Panc1 (cell line): ENCODE data around the gene ARID5B. TPM values are rescaled to one million over a fixed set of nuclear protein-coding genes. Genes with fewer than 3 reads are reported as not detected.

Experiments used
- ATAC-seq: fragments of 200-7000 bp; cut with Tn5 transposase; 2 replicates; pipeline ENCODE4 v1.9.1; 2020; ENCODE audit warnings: mild to moderate bottlenecking, moderate library complexity
- BruUV-seq: library from RNA; stranded (reverse); fragments of 400-500 nt; replicated peaks from 2 replicates; lab custom pipeline; 2021; lab: Mats Ljungman, UMichigan
- CTCF ChIA-PET: fragments of 300-600 bp; sonication (Branson Sonifier 250); formaldehyde crosslinking; loops from one replicate; lab custom pipeline; 2022; ENCODE audit warnings: antibody characterized with exemption; lab: Charles Lee
- POLR2A ChIA-PET: fragments of 300-600 bp; sonication (Branson Sonifier 250); formaldehyde crosslinking; loops from one replicate; lab custom pipeline; 2022; ENCODE audit warnings: antibody characterized with exemption; lab: Charles Lee
- DNase-seq: peaks from one replicate; pipeline ENCODE4 v3.0.0-alpha.2; 2010; ENCODE audit warnings: low read depth, low spot score
- H3K27ac ChIP-seq: 2 replicates; pipeline ENCODE4 v1.5.1; 2011; ENCODE audit warnings: mild to moderate bottlenecking, low read length, inconsistent platforms
- H3K27me3 ChIP-seq: fragments of 200-500 bp; sonication (Bioruptor generic); 2 replicates; pipeline ENCODE4 v1.6.0; 2014; ENCODE audit warnings: low read length, inconsistent platforms; ENCODE audit not compliant: control insufficient read depth, insufficient read depth
- H3K36me3 ChIP-seq: fragments of 200-500 bp; sonication (Bioruptor generic); 2 replicates; pipeline ENCODE4 v1.5.1; 2014; ENCODE audit warnings: inconsistent platforms, mild to moderate bottlenecking, low read length, moderate library complexity; ENCODE audit not compliant: control insufficient read depth, insufficient read depth
- H3K4me1 ChIP-seq: 2 replicates; pipeline ENCODE4 v1.5.1; 2011; ENCODE audit warnings: inconsistent platforms, mild to moderate bottlenecking, low read length, moderate library complexity; ENCODE audit not compliant: control insufficient read depth, insufficient read depth
- H3K4me3 ChIP-seq, 2 experiments: 2 replicates each; pipeline ENCODE4 v1.5.1; 2011 to 2012; ENCODE audit warnings: low read depth in 2 of 2, low read length in 2 of 2, mild to moderate bottlenecking in 2 of 2, inconsistent platforms in 1 of 2, moderate library complexity in 1 of 2
- H3K9me3 ChIP-seq: fragments of 200-500 bp; sonication (Bioruptor generic); 2 replicates; pipeline ENCODE4 v1.5.1; 2014; ENCODE audit warnings: low read depth, mild to moderate bottlenecking, inconsistent platforms, low read length, moderate library complexity; ENCODE audit not compliant: control insufficient read depth, insufficient read depth
- CTCF ChIP-seq: fragments of 450-650 bp; IDR thresholded peaks from 2 replicates; pipeline ENCODE4 v1.5.1; 2017; ENCODE audit warnings: mild to moderate bottlenecking
- POLR2AphosphoS5 ChIP-seq: IDR thresholded peaks from 2 replicates; pipeline ENCODE4 v1.6.1; 2012; ENCODE audit warnings: mild to moderate bottlenecking, low read depth, low read length, moderate library complexity
- REST ChIP-seq, 2 experiments: IDR thresholded peaks; 2 replicates each; pipeline ENCODE4 v1.6.1; 2011 to 2012; ENCODE audit warnings: low read depth in 2 of 2, control low read depth in 1 of 2, low read length in 1 of 2, mild to moderate bottlenecking in 1 of 2, moderate library complexity in 1 of 2; ENCODE audit not compliant: insufficient read depth in 1 of 2
- SIN3A ChIP-seq: IDR thresholded peaks from 2 replicates; pipeline ENCODE4 v1.6.1; 2012; ENCODE audit warnings: low read depth, mild to moderate bottlenecking, low read length, moderate library complexity, borderline replicate concordance; ENCODE audit not compliant: insufficient read depth
- TCF7L2 ChIP-seq: IDR thresholded peaks from 2 replicates; pipeline ENCODE4 v1.6.1; 2011; ENCODE audit warnings: mild to moderate bottlenecking, low read depth, low read length, inconsistent platforms
- in situ Hi-C: cut with HindIII; loops from 2 replicates; pipeline ENCODE4 v1.10.0; 2016; ENCODE audit warnings: low sequenced_read_pairs, low pct_unique_long_range_greater_than_20kb
- intact Hi-C: fragments of 100-400 bp; cut with micrococcal nuclease; formaldehyde crosslinking; loops from one replicate; pipeline ENCODE4 v1.10.0; 2022; ENCODE audit not compliant: unreplicated experiment
- total RNA-seq: library from RNA; stranded (reverse); gene quantifications from one replicate; pipeline ENCODE4 v1.2.1, GENCODE V29; 2021; ENCODE audit not compliant: unreplicated experiment

Gene ARID5B
- total RNA-seq, 1 experiment from 2014 or later = 22.7 TPM

- peak overlapping the region; percentile 12; the same call in 1 of the 2 replicates for H3K27ac ChIP-seq
- no peak for ATAC-seq
- DNase-seq = no peak
- TF ChIP-seq REST (IDR thresholded peaks at IDR 0.05; ENCODE audit: insufficient read depth in 1 of 2, low read depth in 2 of 2, low read length in 1 of 2) (no peak), TCF7L2 (no peak), SIN3A (no peak), CTCF (no peak), POLR2AphosphoS5 (no peak)
- H3K36me3 ChIP-seq = peaks cover 16% of the 10 kb centered on the region
- no peaks in the 10 kb centered on the region for H3K9me3 ChIP-seq
- H3K27me3 ChIP-seq = no peaks in the 10 kb centered on the region
- H3K4me3 ChIP-seq = no peak overlapping the region
- intact Hi-C loops = no loop called here
- H3K4me1 ChIP-seq = peaks cover 11% of the 10 kb centered on the region; the same call in 1 of the 2 replicates
- in situ Hi-C loops = no loop called here
- no TSS peak for BruUV-seq
- POLR2A ChIA-PET = interaction anchor here (0.6 kb wide), 1 partner anchor 181 kb away, joined by 3 read pairs; no protein-coding TSS in a partner anchor
- CTCF ChIA-PET = no interaction called here
Observed at GRCh38 chr10:62058896-62059216, 157.4 kb downstream of the ARID5B start.

- in situ Hi-C loops = no loop called here
- H3K36me3 ChIP-seq = peaks cover 16% of the 10 kb centered on the region
- H3K9me3 ChIP-seq = no peaks in the 10 kb centered on the region
- H3K27ac ChIP-seq = no peak overlapping the region; the same call in 1 of the 2 replicates
- ATAC-seq (no peak), DNase-seq (no peak)
- intact Hi-C loops = no loop called here
- BruUV-seq = no TSS peak
- CTCF ChIA-PET = no interaction called here
- POLR2A ChIA-PET = no interaction called here
- TF ChIP-seq SIN3A (no peak), CTCF (no peak), REST (IDR thresholded peaks at IDR 0.05; ENCODE audit: insufficient read depth in 1 of 2, low read depth in 2 of 2, low read length in 1 of 2) (no peak), TCF7L2 (no peak), POLR2AphosphoS5 (no peak)
- H3K4me1 ChIP-seq = peaks cover 11% of the 10 kb centered on the region; the same call in 1 of the 2 replicates
- H3K4me3 ChIP-seq = no peak overlapping the region
- H3K27me3 ChIP-seq = no peaks in the 10 kb centered on the region
Observed at GRCh38 chr10:62059217-62059920, 157.9 kb downstream of the ARID5B start.
